ENCODE data around the gene PDE4D.
"Not testable (repeated sequence)": the region's sequence is repeated elsewhere in the genome, so short reads cannot be mapped to it uniquely, and the experiment has no call there.

The PDE4D gene

DNA sequence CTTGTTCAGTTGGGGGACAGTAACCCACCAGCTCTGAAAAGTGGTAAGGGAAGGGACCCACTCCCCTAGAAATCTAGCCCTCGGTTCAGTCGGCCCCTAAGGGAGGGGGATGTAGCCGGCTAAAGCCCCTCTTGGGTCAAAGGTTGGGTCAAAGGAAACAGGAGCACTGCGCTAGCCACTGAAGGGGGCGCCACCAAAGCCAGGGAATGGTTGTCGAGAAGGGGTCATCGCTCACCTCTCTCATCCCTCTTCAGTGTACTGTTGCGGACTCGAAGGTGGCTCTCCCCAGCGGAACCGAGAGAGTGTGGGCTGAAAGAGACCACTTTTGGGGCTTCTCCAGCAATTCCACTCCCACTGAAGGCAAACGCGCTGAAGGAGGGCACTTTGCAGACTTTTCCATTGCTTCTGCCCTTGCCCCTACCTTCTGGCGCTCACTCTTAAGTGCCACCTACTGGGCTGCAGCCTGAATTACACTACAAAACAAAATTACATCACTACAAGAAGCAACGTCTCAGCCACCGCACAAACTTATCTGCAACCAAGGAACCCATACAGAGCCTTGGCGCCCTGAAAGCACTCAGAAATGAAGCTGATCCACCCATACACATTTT lies 396.9 kb downstream of the PDE4D start:
- DNase-seq = no peak

DNA sequence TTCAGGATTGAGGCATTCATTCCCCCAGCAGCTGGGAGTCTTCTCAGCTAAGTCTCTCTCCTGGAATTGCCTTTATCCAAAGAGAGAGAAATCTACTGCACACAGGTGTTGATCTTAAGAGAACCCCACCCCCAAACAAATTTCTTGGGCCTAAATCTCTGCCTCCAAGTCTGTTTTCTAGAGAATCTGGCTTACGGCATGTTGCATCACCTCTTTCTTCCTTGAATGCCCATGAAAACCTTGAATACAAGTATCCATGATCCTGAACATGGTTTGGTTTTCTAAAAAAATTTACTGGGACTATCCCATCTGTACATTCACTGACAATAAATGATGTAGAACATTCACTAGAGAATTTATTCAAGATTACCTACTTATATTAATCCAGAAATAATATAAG lies 401.6 kb downstream of the PDE4D start:
- DNase-seq = no peak

DNA sequence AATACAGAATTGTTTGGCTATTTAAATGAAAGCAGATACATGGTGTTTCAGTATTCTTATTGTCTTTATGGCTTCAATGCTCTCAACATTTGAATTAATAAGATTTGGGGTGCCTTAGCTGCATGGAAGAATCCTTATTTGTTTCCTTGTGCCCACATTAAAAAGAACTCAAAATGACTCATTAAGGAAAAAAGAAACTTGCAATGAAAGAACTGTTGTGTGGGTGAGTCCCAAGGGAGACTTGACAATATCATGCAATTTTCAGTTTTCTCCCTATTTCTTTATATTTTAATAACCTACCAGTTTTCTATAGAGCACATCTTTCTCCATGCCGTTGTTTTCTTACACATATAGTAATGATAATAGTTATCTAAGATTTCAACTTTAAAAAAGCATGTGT lies 404.0 kb downstream of the PDE4D start:
- no peak for DNase-seq

DNA sequence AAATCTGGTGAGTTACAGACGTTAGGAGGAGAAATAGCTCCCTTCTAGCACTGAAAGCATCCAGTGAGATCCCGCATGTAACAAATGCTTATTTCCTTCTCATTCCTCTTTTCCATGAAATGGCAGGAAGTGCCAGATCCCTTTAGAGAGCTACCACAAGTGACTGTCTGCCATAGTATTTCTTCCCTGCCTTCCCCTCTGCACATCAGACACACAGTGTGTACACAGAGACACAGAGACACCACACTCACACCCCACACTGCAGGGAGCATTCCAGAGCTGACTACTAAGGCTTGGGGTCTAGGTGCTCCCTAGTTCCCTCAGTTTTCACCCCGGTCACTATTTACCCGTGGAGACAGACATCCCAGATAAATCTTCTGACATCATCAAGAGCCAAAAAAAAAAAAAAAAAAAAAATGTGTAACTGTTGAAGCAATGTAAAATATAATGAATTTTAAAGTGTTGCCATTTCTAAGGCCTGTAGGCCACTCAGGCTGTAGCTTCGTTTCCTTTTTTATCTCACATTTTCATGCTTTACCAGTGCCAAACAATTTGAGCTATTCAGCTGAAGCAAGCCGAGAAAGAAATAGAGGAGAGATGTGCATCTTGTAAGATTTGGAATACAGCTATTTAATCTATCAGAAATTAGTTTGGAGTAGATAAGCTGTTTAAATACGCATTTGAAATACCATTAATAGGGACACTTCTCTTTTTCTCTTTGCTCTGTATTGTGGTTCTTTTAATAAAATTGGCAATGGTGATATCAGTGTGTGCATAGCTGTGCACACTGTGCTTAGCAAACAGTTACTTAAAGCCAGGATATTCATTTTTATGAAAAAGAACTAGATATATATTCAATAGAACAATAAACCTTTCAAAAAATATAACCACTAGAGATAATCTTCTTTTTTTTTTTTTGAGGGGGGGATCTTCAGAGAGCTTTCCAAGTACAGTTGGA lies 405.5 kb downstream of the PDE4D start:
- no peak for DNase-seq

DNA sequence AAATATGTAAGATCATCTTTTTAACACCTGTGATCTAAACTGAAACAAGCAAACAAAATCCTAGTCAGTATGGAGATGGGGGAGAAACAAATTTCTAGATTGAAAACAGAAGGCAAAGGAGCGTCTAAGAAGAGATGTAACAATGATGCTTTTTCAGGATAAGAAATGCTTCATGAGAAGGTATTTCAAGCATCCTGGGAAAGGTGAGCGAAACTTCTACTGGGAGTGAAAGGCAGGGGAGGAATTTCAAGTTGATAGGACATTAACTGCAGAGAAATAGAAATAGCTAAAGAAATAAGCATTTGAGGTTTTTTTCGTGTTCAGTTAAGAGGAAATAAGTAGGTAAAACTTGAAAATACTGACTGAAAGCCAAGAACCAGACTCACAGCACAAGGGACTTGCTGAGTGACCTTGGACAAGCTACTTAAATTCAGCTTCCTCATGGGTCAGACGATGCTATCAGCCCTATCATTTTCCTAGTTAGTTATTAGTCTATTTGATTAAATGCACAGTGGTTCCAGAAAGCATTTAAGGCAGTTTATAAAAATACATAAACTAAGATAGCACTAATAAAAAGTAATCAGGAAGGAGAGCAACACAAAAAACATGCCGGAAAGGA lies 406.3 kb downstream of the PDE4D start:
- DNase-seq = no peak

DNA sequence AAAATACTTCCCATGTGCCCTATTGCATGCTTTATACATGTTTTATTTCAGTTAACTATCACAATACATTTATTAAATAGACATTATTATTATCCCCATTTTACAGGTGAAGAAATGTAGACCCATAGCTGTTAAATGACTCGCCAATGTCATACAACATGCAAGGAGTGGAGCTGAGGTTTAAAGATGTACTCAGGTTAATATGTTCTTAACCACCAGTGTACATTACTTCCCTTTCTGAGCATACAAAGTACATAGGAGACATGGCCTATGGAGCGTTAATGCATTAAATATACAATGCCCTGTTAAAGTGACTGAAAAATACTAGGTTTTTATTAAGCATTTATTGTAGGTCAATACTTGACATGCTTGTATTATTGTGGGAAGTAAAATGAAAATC lies 407.0 kb downstream of the PDE4D start:
- DNase-seq = no peak

DNA sequence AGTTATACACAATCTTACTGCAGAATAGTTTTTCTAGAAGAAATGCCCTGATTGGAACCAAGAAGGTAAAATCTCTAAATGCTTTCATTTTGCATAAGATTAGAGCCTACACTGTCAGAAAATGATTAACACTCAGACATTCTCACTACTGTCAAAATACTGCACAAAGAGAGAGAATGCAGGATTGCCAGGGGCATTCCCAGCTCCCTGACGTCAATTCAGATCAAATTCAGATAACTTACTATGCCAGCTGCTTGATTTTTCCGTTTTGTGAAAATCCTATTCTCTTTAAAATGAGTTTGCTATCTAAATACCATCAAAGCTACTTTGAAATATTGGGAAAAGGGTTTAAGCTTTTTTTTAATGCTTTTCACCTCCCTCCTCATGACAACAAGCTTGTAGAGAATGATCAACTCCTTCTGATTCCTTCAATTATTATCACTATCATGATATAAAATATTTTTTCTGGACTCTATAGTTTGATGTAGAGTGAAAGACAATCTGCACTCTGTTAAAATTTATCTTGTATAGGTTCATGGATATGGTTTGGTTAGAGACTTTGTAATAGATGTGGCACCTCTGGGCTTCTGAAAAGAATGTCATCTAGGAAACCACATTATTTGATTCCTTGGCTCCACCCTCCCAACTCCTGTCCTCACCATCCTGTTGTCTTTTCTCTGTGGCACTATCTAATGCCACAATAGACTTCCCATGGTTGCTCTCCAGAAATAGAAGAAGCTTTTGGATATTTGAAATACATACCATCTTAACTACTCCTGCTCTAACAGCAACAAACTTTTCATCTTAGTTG lies 407.7 kb downstream of the PDE4D start:
- no peak for DNase-seq

DNA sequence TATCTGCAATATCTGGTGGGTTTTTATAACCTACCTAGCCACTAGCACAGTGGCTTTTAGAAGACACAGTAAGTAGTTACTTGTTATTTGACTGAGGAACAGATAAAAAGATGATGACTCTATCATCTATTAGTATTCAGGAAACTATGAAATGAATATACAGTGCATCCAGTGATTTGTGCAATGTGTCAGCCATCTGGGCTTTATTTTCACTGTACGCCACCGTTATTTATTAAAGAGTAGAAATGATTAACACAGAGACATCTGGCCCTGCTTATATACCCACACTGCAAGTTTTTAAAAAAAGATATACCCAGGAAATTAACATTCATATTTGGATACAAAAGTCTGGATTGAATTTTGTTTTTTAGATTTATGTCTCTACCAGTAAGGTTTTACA lies 408.4 kb downstream of the PDE4D start:
- DNase-seq = no peak

DNA sequence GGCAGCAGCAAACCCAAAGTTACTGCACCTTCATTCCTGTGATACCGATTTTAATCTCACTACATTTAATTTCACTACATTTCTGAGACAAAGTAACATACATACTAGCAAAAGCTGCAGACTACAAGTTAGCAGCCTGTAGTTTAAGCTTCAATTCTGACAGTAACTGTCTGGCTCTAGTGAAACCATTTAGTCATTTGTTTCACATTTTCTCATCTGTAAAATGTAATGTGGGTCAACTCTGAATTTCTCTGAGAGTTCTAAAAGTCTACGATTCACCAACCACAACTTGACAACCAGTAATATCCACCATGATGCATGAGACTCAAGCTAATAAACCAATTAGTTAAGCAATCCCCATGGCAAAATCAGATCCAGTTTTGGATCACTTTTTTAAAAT lies 408.9 kb downstream of the PDE4D start:
- DNase-seq = no peak

DNA sequence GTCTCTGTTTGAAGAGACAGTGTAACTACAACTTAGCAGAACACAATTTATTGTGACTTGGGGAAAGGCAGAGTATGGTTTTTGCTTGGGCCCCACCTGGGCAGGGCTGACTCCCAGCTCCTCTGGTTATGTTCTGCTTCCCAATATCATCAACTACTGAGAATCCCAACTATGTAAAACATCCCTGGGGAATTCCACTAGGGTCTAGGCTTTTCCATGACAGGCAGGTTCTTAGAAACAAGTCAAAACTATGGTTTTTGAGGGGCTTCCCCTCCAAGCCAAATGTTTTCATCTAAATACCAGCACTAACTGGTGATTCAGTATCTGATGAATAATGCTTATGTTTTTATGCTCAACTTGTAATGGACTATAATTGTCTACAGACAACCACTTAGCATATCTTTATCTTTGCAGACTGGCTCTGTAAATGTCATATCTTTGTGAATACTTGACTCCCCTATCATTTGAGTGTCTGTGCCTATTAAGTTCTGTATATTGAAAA lies 409.5 kb downstream of the PDE4D start:
- no peak for DNase-seq

DNA sequence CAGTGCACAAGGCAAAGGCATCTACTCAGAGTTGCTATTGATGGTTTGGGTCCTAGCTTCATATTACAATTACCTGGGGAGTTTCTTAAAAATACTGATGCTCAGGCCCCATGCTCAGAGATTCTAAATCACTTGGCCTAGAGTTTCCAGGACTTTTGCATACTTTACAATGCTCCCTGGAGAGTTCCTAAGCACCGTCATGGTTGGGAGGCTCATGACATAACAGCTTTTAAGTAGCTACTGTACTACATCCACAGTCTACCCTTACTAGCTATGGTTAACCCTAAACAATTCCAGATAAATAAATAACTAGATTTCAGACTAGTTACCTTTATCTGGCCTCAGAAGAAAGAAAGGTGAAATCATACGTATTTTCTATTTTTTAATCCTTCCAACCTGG lies 414.4 kb downstream of the PDE4D start:
- no peak for DNase-seq

DNA sequence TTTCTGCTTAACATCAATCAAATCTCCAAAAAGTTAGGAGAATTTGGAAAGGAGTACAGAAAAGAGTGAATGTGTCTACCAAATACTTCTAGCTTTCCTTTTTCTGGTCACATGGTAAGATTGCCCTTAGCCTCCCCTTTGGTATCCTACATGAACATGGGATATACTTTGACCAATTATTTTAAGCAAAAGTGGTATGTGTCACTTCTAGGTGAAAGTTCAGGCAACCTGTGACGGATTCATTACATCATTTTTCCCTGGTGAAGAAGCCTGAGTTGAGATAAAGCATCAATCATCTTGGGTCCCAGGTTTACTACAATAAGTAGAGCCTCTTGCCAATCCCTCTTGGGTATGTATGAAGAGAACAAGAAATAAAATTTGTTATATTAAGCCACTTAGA lies 419.2 kb downstream of the PDE4D start:
- no peak for DNase-seq

DNA sequence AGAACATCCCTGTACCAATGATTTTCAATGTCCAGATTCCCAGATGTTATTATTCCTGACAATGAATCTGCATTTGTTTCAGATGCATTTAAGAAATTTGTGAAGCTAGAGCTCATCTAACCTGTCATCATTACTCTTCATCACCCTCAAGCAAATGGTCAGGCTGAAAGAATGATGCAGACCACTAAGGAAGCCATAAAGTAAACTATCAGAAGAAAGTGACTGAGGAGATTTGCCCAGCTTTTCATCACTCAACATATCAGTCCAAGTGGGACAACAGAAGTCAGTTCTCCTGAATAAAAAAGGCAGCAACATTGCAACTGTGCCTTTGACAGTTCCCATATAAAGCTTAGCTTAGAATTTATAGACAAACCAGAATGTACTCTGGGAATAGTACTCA lies 419.9 kb downstream of the PDE4D start:
- no peak for DNase-seq

DNA sequence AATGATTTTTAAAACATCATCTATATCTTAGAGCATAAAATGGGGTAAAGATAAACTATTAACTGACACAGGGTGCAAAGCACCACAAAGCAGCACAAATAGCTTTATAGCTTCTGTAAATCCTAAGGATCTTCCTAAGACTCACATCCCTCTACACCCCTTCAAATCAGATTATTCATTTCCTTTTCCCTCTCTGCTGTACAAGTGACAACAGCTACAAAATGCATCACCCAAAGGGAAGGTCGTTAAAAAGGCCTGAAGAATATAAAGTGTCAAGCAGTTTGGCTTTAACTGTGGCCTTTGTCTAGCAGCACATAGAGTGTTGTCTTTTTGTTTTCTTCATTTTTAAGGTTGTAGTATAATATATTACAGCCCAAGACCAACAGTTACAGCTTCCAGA lies 422.1 kb downstream of the PDE4D start:
- DNase-seq = no peak

DNA sequence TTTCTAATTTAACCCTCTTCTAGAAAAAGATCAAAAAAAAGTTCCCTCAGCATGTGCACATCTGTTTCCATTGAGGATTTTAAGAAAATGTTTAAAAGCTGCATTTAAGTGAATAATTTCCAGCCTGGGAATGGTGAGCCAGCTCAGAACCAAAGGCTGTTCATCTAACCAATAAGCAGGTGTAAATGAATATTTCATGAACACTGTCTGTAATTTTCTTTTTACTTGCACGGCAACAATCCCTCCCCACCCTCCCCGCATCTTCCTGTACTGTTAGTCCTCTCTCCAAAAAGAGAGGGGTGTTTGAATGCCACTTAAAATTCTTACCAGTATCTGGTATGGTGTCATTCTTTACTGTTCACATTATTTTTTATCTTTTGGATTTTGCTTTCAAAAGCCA lies 425.6 kb downstream of the PDE4D start:
- DNase-seq = no peak

DNA sequence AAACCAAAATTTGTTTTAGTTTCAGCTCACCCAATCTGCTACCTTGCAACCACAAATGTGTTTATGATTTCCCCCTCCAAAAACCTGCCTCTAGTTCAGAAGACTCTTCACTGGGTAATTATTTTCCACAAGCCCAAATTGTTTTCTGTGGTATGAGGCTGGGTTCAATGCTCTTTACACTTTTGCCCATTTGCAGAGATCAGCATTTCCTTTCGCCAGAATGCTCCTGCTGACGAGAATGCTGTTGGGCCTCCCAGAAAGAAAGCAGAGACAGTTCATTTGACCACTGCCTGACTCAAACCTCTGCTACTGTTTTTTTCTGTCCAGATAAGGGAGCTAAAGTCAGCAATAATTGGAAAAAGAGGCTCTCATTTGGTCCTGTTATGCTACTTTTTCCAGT lies 427.3 kb downstream of the PDE4D start:
- no peak for DNase-seq

DNA sequence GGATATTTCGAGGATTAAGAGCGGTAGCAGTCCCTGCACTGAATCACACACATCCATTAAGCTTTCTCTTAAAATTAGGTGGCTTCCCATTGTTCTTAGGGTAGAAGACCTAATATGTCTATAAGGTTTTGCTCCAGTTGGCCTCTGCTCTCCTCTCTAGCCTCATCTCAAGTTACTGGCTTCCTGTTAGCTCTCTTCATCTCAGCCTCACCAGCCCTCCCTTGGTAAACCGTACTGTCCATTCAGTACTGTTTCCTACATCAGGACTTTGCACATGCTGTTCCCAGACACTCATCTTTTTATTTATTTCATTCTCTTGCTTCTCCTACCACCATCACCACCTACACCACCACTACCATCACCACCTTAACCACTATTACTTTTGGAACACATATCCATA lies 428.6 kb downstream of the PDE4D start:
- no peak for DNase-seq

DNA sequence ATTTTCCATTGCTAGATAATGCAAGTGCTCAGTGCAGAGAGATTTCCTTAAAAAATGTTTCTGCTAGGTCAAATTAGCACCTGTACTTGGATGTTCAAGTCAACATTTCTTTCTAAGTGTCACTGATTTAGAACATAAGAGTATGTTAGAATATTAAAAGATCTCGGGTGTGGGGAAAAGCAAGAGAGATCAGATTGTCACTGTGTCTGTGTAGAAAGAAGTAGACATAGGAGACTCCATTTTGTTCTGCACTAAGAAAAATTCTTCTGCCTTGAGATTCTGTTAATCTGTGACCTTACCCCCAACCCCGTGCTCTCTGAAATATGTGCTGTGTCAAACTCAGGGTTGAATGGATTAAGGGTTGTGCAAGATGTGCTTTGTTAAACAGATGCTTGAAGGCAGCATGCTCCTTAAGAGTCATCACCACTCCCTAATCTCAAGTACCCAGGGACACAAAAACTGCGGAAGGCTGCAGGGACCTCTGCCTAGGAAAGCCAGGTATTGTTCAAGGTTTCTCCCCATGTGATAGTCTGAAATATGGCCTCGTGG lies 429.8 kb downstream of the PDE4D start:
- not testable (repeated sequence) for DNase-seq

DNA sequence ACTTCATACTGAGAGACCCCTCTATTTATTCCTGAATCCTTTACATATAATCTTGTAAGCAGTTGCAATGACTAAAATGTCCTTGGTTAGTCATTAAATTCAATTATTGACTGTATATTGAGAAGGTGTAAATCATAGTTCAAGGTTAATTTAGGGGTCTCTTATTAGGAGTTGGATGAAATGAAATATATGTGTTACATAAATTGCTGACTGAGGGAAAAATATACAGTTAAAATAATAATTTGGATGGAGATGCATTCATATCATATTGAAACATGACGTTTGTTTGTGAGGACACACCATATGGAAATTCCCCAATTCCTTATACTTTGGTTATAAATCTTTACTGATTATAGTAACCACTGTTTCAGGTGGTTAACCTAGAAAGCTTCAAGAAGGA lies 430.6 kb downstream of the PDE4D start:
- no peak for DNase-seq

DNA sequence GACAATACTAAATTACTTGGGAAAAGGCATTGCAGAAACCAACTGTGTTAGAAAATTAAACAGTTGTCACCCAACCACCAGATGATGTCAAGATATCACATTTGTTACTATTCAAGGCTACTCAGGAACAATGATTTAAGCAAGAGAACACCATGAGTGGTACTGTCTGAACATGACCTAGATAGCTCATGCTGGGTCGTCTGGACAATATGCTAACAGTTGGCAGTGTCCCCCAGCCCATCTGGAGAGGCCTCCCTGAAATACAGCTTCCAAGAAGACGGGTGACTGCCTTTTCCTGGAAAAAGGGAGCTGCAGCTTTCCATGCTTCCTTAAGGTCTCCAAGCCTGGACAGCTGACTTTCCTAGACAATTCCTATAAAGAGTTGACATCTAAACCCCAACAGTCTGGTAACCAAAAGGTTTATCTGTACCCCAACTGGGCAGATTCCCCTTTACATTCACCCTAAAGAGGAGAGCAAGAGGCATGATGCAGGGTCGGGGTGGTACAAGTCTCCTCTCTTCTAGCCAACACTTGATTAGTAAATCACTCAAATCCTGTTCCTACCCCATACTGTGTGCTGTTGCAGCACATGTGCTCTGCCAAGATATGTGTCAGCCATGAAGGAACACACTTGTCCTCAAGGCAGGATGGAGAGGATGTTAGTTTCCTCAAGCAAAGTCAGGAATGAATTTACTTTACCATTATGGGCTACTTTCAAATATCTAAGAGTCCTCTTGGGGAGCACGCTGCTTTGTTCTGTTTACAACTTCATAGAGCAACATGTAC lies 433.0 kb downstream of the PDE4D start:
- DNase-seq = no peak

DNA sequence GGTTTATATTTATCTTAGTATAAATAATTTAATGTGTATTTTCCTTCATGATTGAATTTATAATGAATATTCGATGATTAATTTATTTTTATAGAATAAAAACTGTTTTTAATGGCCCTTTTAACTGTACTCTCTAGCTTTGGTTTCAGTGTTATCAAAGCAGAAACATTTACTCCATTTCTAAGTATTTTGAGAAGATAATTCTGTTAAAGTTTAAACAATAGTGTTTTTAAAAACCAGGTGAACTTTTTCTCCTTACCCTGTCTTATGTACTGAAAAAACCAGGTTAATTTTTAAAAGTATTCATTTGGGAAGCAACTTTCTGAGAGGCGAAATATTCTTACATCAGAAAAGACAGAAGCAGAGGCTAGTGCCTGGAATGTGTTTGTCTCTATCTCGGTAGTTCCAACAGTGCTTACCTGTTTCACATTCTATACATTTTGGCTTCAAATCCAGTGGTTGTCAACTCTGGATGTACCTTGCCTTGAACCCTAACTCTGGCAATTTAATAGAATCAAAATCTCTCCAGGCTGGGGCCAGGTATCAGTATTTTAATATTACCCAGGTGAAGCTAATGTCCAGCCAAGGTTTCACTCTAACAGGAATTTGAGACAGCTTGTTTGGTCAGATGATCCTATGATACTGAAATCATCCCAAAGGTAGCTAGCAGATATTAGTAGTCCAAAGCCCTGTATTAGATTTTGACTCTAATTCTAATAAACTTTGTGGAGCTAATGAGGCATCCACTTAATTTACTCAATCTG lies 434.4 kb downstream of the PDE4D start:
- no peak for DNase-seq

Data from DMS79 treated with DMSO at 0.1 percent for 48 hours (cell line).